Heart left ventricle (tissue), 16 donors: ENCODE measurements around the gene MNAT1. TPM values are rescaled to one million over a fixed set of nuclear protein-coding genes. Genes with fewer than 3 reads are reported as not detected.

ENCODE experiments used
- ATAC-seq, 4 donors: fragments of 200-7000 bp; cut with Tn5 transposase; one replicate each; pipeline ENCODE4 v1.9.1; 2020 to 2022; ENCODE audit warnings: moderate library complexity in 4 of 4, mild to moderate bottlenecking in 3 of 4, moderate number of reproducible peaks in 1 of 4
- DNase-seq, 5 donors: peaks; one replicate each; pipeline ENCODE4 v3.0.0-alpha.2; 2020
- H3K27ac ChIP-seq, 12 donors: fragments of 200-600 bp; sonication (generic) in 4 of 12; one replicate each; pipeline versions ENCODE4 v1.5.0 to v1.8.0; 2016 to 2022; ENCODE audit warnings: mild to moderate bottlenecking in 2 of 12
- H3K27me3 ChIP-seq, 9 donors: fragments of 200-600 bp; sonication (generic) in 2 of 9; one replicate each; pipeline versions ENCODE4 v1.5.1 to v1.8.0; 2016 to 2022; ENCODE audit warnings: mild to moderate bottlenecking in 3 of 9
- H3K36me3 ChIP-seq, 9 donors: fragments of 200-600 bp; sonication (generic) in 2 of 9; one replicate each; pipeline versions ENCODE4 v1.5.0 to v1.8.0; 2018 to 2022; ENCODE audit warnings: mild to moderate bottlenecking in 2 of 9
- H3K4me1 ChIP-seq, 12 donors: fragments of 200-600 bp; sonication (generic) in 4 of 12; one replicate each; pipeline versions ENCODE4 v1.5.0 to v1.8.0; 2016 to 2022; ENCODE audit warnings: mild to moderate bottlenecking in 3 of 12
- H3K4me3 ChIP-seq, 12 donors: fragments of 200-600 bp; sonication (generic) in 4 of 12; one replicate each; pipeline versions ENCODE4 v1.5.0 to v1.8.0; 2017 to 2022; ENCODE audit warnings: mild to moderate bottlenecking in 9 of 12, moderate library complexity in 4 of 12
- H3K9me3 ChIP-seq, 12 donors: fragments of 200-600 bp; sonication (generic) in 4 of 12; one replicate each; pipeline versions ENCODE4 v1.5.0 to v1.8.0; 2016 to 2022; ENCODE audit warnings: mild to moderate bottlenecking in 1 of 12
- CTCF ChIP-seq, 12 donors: fragments of 200-600 bp; sonication (generic) in 4 of 12; IDR thresholded peaks; one replicate each; pipeline versions ENCODE4 v1.5.0 to v1.8.0; 2018 to 2022; ENCODE audit warnings: antibody characterized with exemption in 12 of 12, mild to moderate bottlenecking in 5 of 12
- POLR2A ChIP-seq, 2 donors: fragments of 450-650 bp; IDR thresholded peaks; one replicate each; pipeline ENCODE4 v1.6.1; 2017; ENCODE audit warnings: antibody characterized with exemption in 2 of 2, mild to moderate bottlenecking in 2 of 2, moderate library complexity in 2 of 2
- WGBS, 4 donors: extraction: QIAGEN DNeasy Blood & Tissue Kit in 2 of 4; methylation state at CpG; one replicate each; pipeline versions ENCODE4 v1.1.5 to v1.1.7; 2013 to 2018; 5-methylcytosine and 5-hydroxymethylcytosine counted together
- intact Hi-C, 10 donors: fragments of 100-400 bp; cut with DNase I; formaldehyde crosslinking; loops; one replicate each; pipeline versions ENCODE4 v1.11.1 to v1.14.2; 2022
- polyA plus RNA-seq, 2 donors: library from polyadenylated mRNA; stranded (reverse); fragments of 200-250 nt; gene quantifications; one replicate each; pipeline ENCODE4 v1.2.3, GENCODE V29; 2013
- total RNA-seq, 9 donors: library from RNA; depleted of rRNA in 2 of 9; stranded (reverse); fragments of >200 nt in 2 of 9; fragmentation: NEBNext Ultra II Directional in 3 of 9; extraction: Animal tissue kit (Norgen Biotek cat#: 25700) in 3 of 9; gene quantifications; one replicate each; pipeline versions ENCODE4 v1.1.0 to v1.2.4, GENCODE V29; 2016 to 2023
- donor health status: ischemic (EF 13 %, LVEDD 7.1; RV severe dilation, severe dysfunction).
- donor health status: healthy with polysubstance abuse.
- donor health status: DM: no; HTN: yes; CAD: no.
- donor health status: DM: no; HTN: no; CAD: no.
- donor health status: ischemic (EF 25% LVEDD 6.9; RV normal size, moderate dysfunction).
- donor health status: ischemic (EF 25% LVEDD 5.7; RV mildly dilated, moderate dysfunction).
- donor health status: healthy.
- donor health status: DM: yes; HTN: yes; CAD: no.
- donor health status: ischemic (EF 35%, LVEDD 5.7; RV mildly dilated, moderate dysfunction).
- donor health status: nonischemic (EF 11% LVEDD 7.7; RV severe dilation, severe dysfunction).
- donor health status: DM: yes; HTN: yes; CAD: no.
- donor health status: PGD.
- donor health status: ischemic (EF 29% LVEDD 5.4; RV normal size, mild dysfunction).
- donor health status: nonischemic (EF 23%, LVEDD 6.1; RV moderate dilation, normal function).

MNAT1 gene
- total and polyA plus RNA-seq, 11 donors, result 18.9 to 32.6 (median 27.0) TPM

- TF ChIP-seq CTCF (IDR thresholded peaks at IDR 0.05) (no peak), POLR2A (IDR thresholded peaks at IDR 0.05) (no peak)
- WGBS, 4 donors, result 59 to 84% (median 76%) methylated on average over 3 of the region's 3 CpGs
- DNase-seq (no peak), ATAC-seq (no peak)
- intact Hi-C loops, result no loop called here
- H3K4me3 ChIP-seq, result no peak overlapping the region
- H3K36me3 ChIP-seq, result no peaks in the 10 kb centered on the region
- H3K9me3 ChIP-seq, result peaks cover 0 to 16% (median 0%) of the 10 kb centered on the region in 12 donors
- H3K27me3 ChIP-seq, result no peaks in the 10 kb centered on the region
- H3K4me1 ChIP-seq, result peaks cover 0 to 5% (median 0%) of the 10 kb centered on the region in 12 donors
- H3K27ac ChIP-seq, result no peak overlapping the region
Measured at GRCh38 chr14:60915781-60916180, 181.2 kb downstream of the MNAT1 start.

DNA sequence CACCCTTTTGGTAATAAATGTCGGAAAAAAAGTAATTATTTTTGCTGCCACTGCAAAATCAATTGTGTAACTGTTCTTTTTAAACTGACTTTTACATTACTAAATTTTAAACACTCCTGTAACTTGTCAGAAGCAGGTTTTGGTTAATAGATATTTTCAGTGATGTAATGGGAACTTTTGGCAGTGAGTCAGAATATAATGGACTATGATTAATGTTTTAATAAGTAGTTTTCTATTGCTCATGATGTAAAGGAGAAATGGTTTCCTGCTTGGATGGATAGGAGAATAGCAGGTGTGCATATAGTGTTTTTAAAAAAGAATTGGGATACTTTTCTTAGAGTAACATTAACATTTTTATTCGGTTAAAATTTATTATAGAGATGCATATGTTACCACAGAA, 187.5 kb downstream of the MNAT1 start:
- intact Hi-C loops, result no loop called here
- no peak for ATAC-seq
- 96 to 98% (median 97%) methylated on average over 2 of the region's 2 CpGs for WGBS, 4 donors

GRCh38 chr14:60925286-60925685, 190.7 kb downstream of the MNAT1 start:
- ATAC-seq (no peak), DNase-seq (no peak)
- Histone ChIP-seq H3K9me3 (no peaks in the 10 kb centered on the region), H3K36me3 (no peaks in the 10 kb centered on the region), H3K4me3 (no peak overlapping the region), H3K27me3 (no peaks in the 10 kb centered on the region), H3K27ac (no peak overlapping the region), H3K4me1 (peaks cover 0 to 7% (median 0%) of the 10 kb centered on the region in 12 donors)
- 60 to 72% (median 67%) methylated on average over 1 of the region's 1 CpG for WGBS, 4 donors
- TF ChIP-seq CTCF (IDR thresholded peaks at IDR 0.05), result no peak
- TF ChIP-seq POLR2A (IDR thresholded peaks at IDR 0.05), result no peak
- intact Hi-C loops, result no loop called here

More for the DNA sequence above, 187.5 kb downstream of the MNAT1 start:
- H3K9me3 ChIP-seq, result no peaks in the 10 kb centered on the region
- no peak overlapping the region for H3K27ac ChIP-seq
- H3K4me3 ChIP-seq, result no peak overlapping the region
- H3K4me1 ChIP-seq, result peaks cover 0 to 7% (median 0%) of the 10 kb centered on the region in 12 donors
- no peaks in the 10 kb centered on the region for H3K36me3 ChIP-seq
- TF ChIP-seq CTCF (IDR thresholded peaks at IDR 0.05), result no peak
- TF ChIP-seq POLR2A (IDR thresholded peaks at IDR 0.05), result no peak
- DNase-seq, result no peak
- no peaks in the 10 kb centered on the region for H3K27me3 ChIP-seq

- no peak overlapping the region for H3K4me3 ChIP-seq
- H3K27ac ChIP-seq, result no peak overlapping the region
- no peak for DNase-seq
- intact Hi-C loops, result no loop called here
- TF ChIP-seq CTCF (IDR thresholded peaks at IDR 0.05) (no peak), POLR2A (IDR thresholded peaks at IDR 0.05) (no peak)
- H3K36me3 ChIP-seq, result no peaks in the 10 kb centered on the region
- H3K9me3 ChIP-seq, result no peaks in the 10 kb centered on the region
- H3K4me1 ChIP-seq, result peaks cover 0 to 7% (median 0%) of the 10 kb centered on the region in 12 donors
- no peaks in the 10 kb centered on the region for H3K27me3 ChIP-seq
- no peak for ATAC-seq
- 93 to 100% (median 97%) methylated on average over 3 of the region's 3 CpGs for WGBS, 4 donors
Measured at GRCh38 chr14:60926002-60926401, 191.4 kb downstream of the MNAT1 start.
